NCI-H187 treated with DMSO at 0.1 percent for 48 hours (cell line): ENCODE results near the gene GABARAPL1.
"Not testable (repeated sequence)": the region's sequence is repeated elsewhere in the genome, so short reads cannot be mapped to it uniquely, and the experiment has no call there.

Experiments
- DNase-seq: peaks from one replicate; lab custom pipeline; 2025; lab: John Stamatoyannopoulos, UW

The GABARAPL1 gene

GRCh38 chr12:10212739-10213131, at the start of gene GABARAPL1:
TSS of gene GABARAPL1 (plus strand) at chr12:10212877. CDS start at chr12:10213130, 253 bp downstream.
- DNase-seq = no peak

DNA sequence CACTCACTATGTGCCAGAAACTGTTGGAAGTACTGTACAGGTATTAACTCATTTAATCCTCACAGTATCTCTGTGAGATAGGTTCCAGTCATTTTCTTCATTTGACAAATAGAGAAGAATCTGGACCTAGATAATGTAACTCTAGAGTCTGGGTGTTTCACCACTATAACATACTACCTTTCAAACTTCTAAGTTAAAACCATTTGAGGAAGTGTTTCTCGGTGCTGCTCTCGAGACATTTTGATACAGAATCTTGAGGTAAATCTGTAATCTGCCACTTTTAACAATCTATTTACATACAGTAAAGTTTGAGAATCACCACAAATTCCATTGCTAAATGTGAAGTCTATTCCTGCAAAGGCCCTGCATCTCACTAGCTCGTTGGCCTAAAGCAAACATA, 49.6 kb upstream of the GABARAPL1 start:
- no peak for DNase-seq

DNA sequence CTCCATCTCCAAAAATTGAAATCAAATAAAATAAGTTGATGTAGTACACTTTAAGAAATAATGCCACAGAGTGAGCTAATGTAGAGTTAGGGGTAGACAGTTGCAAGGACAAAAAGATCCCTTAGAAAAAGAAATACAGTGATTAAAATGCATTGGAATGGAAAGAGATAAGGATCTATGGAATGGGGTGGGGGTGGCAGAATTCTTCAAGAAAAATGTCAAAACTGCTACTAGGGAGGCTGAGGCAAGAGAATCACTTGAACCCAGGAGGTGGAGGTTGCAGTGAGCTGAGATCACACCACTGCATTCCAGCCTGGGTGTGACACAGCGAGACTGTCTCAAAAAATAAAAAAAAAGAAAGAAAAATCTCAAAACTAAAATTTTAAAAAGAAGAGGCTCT, 47.3 kb upstream of the GABARAPL1 start:
- DNase-seq = no peak

- no peak for DNase-seq
Measured at GRCh38 chr12:10167599-10167998, 45.1 kb upstream of the GABARAPL1 start.

- no peak for DNase-seq
Measured at GRCh38 chr12:10169104-10169503, 43.6 kb upstream of the GABARAPL1 start.

DNA sequence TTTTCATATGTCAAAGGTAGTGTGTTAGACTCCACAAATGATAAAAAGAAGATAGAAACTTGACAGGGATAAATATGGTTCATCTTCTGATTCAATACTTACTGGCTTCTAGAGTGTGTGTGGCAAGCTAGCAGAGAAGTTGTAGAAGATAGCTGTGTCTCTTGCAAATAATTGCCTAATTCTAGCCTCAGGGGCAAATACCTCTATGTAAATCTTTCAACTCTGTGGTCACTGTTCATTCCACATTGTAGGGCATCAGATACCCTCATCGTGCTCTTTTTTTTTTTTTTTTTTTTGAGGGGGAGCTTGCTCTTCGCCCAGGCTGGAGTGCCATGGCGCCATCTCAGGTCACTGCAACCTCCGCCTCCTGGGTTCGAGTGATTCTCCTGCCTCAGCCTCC, 42.5 kb upstream of the GABARAPL1 start:
- no peak for DNase-seq

- no peak for DNase-seq
Measured at GRCh38 chr12:10171973-10172728, 40.5 kb upstream of the GABARAPL1 start, which contains the start of gene OLR1. TSS of gene OLR1 (minus strand) at chr12:10172132. CDS start at chr12:10172077, 55 bp downstream.

DNA sequence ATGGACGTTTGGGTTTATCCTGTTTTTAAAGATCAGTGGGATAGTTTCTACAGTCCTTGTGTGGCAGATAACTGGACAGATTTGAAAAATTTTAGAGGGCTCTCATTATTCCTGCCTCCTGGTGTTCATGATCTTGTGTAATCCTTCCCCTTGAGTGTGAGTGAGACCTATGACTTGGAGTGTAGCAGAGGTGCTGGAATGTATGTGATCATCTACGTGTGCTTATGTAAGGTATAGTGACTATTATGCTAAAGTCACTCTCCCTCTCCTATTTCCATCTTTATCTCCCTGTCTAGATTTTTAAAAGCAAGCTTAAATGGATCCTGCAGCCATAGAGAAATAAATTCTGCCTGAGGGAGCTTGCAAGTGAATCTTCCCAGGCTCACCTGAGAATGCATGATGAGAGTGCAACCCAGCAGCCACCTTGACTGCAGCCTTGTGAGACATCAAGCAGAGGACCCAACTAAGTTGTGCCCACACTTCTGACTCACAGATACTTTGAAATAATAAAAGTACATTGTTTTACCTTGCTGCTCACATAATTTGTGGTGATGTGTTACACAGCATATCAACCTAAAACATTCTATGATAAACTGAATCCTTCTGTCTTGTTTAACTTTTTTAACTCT, 37.6 kb upstream of the GABARAPL1 start:
- no peak for DNase-seq

DNA sequence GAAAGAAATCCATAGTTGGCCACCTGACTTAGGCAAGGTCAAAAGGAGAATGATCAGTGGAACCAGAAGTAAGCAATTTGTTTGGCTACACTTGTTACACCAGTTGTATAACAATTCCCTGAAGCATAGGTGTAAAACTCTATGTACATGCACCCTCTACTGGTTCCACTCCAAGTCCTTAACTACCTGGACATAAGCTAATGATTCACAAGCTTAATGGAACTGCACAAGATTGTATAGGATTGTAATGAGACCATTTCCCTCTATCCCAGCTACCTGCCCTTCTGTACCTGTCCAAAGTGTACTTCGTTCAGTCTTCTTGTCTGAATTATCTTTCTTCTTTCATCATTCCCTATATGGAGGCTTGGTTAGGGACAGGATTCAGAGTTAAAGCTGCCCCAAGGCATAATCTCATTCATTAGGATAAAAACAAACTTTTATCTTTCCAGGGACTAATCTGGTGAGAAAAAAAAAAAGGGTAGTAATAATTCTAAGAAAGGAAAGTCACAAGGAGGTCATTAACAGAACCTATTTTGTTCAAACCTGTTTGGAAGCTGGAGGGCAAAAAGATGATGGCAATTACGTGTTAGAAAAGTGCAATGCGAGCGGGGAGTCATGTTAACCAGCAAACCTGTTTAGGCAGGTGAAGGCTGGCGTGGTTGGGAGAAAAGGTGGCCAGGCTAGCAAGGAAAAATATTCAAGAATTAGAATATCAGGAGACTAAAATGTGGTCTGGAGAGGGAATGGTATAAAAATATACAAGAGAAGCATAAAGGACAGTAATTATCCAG, 36.6 kb upstream of the GABARAPL1 start:
- no peak for DNase-seq

- no peak for DNase-seq
Measured at GRCh38 chr12:10178821-10179220, 33.9 kb upstream of the GABARAPL1 start, which contains the start of gene TMEM52B. TSS of gene TMEM52B (plus strand) at chr12:10179032. CDS start at chr12:10179575, 543 bp downstream.

DNA sequence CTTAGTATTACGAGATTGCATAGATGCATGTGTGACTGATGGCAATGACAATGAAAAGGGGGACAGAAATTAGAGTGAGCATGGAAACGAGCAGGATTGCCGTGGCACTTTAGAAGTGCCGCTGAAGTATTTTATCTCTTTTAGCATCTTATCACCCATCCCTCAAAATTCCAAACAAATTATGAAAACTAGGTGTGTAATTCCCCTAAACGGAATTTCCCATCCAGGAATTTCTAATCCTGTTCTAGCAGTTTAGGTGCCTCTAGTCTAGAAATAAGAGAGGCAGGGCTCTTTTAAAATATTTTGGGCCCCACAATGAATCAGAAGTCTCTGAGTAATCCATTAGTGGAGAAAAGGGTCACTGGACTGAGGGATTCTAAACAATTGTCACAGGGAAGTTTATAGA, 32.9 kb upstream of the GABARAPL1 start:
- DNase-seq = no peak

GRCh38 chr12:10182354-10183049, 30.2 kb upstream of the GABARAPL1 start:
- DNase-seq = no peak

DNA sequence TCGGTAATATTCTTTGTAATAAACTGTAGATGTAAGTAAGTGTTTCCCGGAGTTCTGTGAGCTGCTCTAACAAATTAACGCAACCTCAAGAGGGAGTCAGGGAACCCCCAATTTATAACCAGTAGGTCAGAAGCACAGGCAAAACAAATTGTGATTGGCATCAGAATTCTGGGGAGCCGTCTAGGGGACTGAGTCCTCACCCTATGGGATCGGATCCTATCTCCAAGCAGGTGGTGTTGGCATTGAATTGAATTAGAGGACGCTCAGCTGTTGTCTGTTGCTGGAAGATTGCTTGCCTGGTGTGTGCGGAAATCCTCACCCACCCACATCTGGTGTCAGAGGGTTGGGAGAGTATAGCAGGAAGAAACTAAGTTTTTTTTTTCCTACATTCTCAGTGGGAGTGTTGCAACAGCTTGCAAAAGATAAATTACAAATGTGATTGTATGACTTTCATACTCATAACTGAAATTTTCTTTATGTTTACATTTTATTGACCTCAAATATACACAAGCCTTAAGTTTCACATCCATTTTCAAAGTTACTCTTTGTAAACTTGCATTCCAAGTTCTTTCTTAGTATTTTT, 28.3 kb upstream of the GABARAPL1 start:
- DNase-seq = no peak

DNA sequence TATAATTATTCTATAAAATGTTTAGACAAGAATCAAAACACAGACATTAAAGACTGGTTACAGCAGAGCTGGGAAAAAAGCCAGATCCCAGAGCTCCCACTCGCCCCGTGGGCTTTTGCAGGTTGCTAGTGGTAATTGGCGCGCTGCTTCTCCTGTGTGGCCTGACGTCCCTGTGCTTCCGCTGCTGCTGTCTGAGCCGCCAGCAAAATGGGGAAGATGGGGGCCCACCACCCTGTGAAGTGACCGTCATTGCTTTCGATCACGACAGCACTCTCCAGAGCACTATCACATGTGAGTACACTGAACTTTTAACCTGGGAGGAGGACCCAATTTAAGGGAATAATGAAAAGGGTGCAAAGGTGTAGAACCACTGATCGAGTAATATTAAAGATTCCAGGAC, 26.4 kb upstream of the GABARAPL1 start:
- no peak for DNase-seq

DNA sequence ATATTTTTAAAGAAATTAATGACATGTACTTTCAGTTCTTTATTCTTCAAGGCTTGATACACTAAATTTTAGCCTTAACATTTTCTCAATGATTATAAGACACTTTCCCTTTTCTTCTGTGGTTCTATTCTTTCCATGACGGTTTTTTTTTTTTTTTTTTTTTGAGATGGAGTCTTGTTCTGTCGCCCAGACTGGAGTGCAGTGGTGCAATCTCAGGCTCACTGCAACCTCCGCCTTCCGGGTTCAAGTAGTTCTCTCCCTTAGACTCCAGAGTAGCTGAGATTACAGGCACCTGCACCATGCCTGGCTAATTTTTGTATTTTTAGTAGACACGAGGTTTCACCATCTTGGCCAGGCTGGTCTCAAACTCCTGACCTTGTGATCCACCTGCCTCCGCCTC, 25.7 kb upstream of the GABARAPL1 start:
- DNase-seq = not testable (repeated sequence)

- DNase-seq = no peak
Measured at GRCh38 chr12:10189653-10190052, 23.0 kb upstream of the GABARAPL1 start.

DNA sequence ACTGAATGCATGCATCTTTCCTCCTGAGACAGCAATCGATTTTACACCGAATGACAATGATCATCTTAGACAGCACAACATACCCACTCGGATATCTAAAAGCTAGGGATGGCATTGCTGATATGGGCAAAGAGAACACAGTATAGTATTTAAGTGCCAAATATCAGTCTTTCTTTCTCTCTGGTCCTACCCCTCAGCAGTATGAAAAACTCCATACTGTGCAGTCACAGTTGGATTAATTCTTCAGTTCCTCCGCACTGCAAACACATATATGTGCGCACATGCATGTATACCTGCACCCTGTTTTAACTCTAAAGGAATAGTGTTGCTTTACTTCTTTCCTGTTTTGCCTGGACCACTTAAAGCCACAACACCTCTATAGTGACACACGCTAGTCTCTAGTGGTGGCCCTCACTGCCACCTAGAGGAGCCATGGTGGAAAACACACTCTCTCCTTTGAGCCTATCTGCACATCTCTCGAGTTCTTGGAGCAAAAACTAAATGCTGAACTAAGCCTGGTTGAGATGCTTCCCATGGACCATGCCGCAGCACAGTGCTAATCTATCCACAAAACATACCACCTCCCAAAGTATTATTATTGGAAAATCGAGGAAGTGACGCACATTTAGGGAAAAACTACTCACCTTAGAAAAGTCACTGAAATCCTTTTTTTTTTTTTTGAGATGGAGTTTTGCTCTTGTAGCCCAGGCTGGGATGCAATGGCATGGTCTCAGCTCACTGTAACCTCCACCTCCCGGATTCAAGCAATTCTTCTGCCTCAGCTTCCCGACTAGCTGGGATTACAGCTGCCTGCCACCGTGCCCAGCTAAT, 21.9 kb upstream of the GABARAPL1 start:
- DNase-seq = no peak

- no peak for DNase-seq
Measured at GRCh38 chr12:10191865-10192264, 20.8 kb upstream of the GABARAPL1 start.

- DNase-seq = no peak
Measured at GRCh38 chr12:10194160-10194670, 18.5 kb upstream of the GABARAPL1 start.

DNA sequence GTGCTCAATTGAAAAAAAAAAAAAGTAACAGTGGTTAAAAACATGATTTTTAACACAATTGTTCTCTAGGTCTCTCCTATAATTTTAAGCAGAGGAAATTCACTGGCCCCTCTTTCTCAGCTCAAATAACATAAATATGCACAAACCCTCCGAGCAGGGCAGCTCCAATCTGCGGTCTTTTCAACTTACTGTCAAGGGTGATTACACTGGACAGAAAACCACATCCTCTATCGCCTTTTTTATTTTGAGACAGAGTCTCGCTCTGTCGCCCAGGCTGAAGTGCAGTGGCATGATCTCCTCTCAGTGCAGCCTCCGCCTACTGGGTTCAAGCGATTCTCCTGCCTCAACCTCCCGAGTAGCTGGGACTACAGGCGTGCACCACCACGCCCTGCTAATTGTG, 16.5 kb upstream of the GABARAPL1 start:
- no peak for DNase-seq

DNA sequence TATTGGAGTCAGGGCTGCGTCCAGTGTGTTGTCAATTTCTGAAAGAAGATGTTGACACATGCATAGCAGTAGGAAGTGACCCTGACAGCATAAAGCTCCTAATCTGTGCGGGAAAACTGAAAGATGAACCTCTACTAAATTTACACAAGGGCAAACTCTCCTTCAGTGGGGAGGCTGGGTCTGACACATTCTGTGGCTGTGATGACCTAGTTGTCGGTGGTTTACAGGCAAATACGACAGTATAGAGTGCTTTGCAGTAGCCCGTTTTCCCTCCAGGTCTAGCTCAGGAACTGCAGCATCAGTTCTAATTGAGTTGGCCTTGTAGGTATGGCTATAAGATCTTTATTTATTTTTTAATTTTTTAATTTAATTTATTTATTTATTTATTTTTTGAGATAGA, 14.8 kb upstream of the GABARAPL1 start:
- DNase-seq = no peak
